Endodermal cell (in vitro differentiated cells): ENCODE measurements around the gene POU6F2. TPM values are rescaled to one million over a fixed set of nuclear protein-coding genes. Genes with fewer than 3 reads are reported as not detected.

Source experiments
- DNase-seq: peaks from one replicate; pipeline ENCODE4 v3.0.0-alpha.2; 2017
- H3K27ac ChIP-seq: 2 replicates; pipeline ENCODE4 v1.5.1; 2013; ENCODE audit warnings: mild to moderate bottlenecking, low read depth, low read length, moderate library complexity
- H3K27me3 ChIP-seq: 2 replicates; pipeline ENCODE4 v1.6.1; 2013; ENCODE audit warnings: mild to moderate bottlenecking, low read length, moderate library complexity; ENCODE audit not compliant: insufficient read depth, control insufficient read depth, poor library complexity, severe bottlenecking
- H3K36me3 ChIP-seq: 2 replicates; pipeline ENCODE4 v1.7.0; 2013; ENCODE audit warnings: mild to moderate bottlenecking, low read length, moderate library complexity; ENCODE audit not compliant: control insufficient read depth, insufficient read depth
- H3K4me1 ChIP-seq: one replicate; pipeline ENCODE4 v1.7.0; 2013; ENCODE audit warnings: low read length; ENCODE audit not compliant: control insufficient read depth, insufficient read depth
- H3K4me3 ChIP-seq: 2 replicates; pipeline ENCODE4 v1.5.1; 2013; ENCODE audit warnings: mild to moderate bottlenecking, low read length, moderate library complexity
- H3K9ac ChIP-seq: 2 replicates; pipeline ENCODE4 v1.6.1; 2013; ENCODE audit warnings: mild to moderate bottlenecking, low read length, moderate library complexity; ENCODE audit not compliant: poor library complexity, severe bottlenecking; ENCODE audit errors: extremely low read depth
- H3K9me3 ChIP-seq: 2 replicates; pipeline ENCODE4 v1.6.1; 2013; ENCODE audit warnings: mild to moderate bottlenecking, low read length, moderate library complexity; ENCODE audit not compliant: control insufficient read depth
- H3K27ac Mint-ChIP-seq: 2 replicates; pipeline ENCODE4 v1.8.0; 2020; ENCODE audit warnings: mixed read lengths
- H3K27me3 Mint-ChIP-seq: 2 replicates; pipeline ENCODE4 v1.8.0; 2021; ENCODE audit warnings: mild to moderate bottlenecking, mixed read lengths; ENCODE audit not compliant: insufficient read depth
- H3K36me3 Mint-ChIP-seq: 2 replicates; pipeline ENCODE4 v1.8.0; 2020; ENCODE audit warnings: low read depth, mixed read lengths
- H3K4me1 Mint-ChIP-seq: 2 replicates; pipeline ENCODE4 v1.8.0; 2020; ENCODE audit warnings: mixed read lengths
- H3K4me3 Mint-ChIP-seq: 2 replicates; pipeline ENCODE4 v1.8.0; 2020; ENCODE audit warnings: mild to moderate bottlenecking, moderate library complexity, mixed read lengths
- H3K9me3 Mint-ChIP-seq: 2 replicates; pipeline ENCODE4 v1.8.0; 2020; ENCODE audit warnings: mild to moderate bottlenecking, mixed read lengths
- WGBS, 2 experiments: methylation state at CpG; one replicate each; pipeline versions ENCODE4 v1.1.5 to v1.1.7; 2013; ENCODE audit warnings: missing lambda C conversion rate in 2 of 2, mixed read lengths in 1 of 2; ENCODE audit not compliant: insufficient coverage in 1 of 2, insufficient read length in 1 of 2; 5-methylcytosine and 5-hydroxymethylcytosine counted together
- total RNA-seq, 2 donors: library from RNA; stranded (reverse); fragmentation: NEBNext Ultra II Directional in 1 of 2; extraction: Animal tissue kit (Norgen Biotek cat#: 25700) in 1 of 2; gene quantifications; 2 replicates in 1 of 2; 3 replicates in 1 of 2; pipeline ENCODE4 v1.2.1, GENCODE V29; 2021
- TF ChIP-seq, protein P1 (sequence below): fragments of 200-600 bp; sonication (generic); conservative IDR thresholded peaks from 2 replicates; pipeline ENCODE4 v1.5.0; 2021; ENCODE audit warnings: antibody characterized with exemption, mild to moderate bottlenecking

Gene POU6F2
- total RNA-seq, 2 donors from 2014 or later = 6.0 to 10.0 TPM

DNA sequence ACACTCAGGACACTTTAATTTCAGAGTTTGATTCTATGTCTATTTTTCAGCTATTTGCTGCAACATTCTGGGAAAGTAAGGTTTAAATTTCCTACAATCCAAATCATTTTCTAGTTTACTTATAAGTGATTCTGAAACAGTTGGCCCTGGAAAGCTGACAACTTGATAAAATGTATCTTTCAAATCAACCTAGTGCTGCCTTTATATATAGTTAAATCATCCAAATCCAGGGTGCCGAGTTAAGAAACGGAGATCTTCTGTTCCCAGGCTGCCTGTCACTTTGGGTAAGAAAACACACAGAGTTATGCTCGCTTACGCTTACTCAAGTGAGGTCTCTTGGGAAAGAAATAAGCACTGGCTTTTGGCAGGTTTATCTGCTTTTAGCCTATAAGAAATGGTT, 175.0 kb downstream of the POU6F2 start:
- H3K36me3 Mint-ChIP-seq = no peaks in the 10 kb centered on the region
- Histone ChIP-seq H3K36me3 (no peaks in the 10 kb centered on the region), H3K27me3 (no peaks in the 10 kb centered on the region), H3K9ac (no peak overlapping the region), H3K4me3 (no peak overlapping the region), H3K27ac (no peak overlapping the region), H3K9me3 (no peaks in the 10 kb centered on the region), H3K4me1 (no peaks in the 10 kb centered on the region)
- no peaks in the 10 kb centered on the region for H3K4me1 Mint-ChIP-seq
- no peak for DNase-seq
- TF ChIP-seq, protein P1, sequence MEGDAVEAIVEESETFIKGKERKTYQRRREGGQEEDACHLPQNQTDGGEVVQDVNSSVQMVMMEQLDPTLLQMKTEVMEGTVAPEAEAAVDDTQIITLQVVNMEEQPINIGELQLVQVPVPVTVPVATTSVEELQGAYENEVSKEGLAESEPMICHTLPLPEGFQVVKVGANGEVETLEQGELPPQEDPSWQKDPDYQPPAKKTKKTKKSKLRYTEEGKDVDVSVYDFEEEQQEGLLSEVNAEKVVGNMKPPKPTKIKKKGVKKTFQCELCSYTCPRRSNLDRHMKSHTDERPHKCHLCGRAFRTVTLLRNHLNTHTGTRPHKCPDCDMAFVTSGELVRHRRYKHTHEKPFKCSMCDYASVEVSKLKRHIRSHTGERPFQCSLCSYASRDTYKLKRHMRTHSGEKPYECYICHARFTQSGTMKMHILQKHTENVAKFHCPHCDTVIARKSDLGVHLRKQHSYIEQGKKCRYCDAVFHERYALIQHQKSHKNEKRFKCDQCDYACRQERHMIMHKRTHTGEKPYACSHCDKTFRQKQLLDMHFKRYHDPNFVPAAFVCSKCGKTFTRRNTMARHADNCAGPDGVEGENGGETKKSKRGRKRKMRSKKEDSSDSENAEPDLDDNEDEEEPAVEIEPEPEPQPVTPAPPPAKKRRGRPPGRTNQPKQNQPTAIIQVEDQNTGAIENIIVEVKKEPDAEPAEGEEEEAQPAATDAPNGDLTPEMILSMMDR = no peak
- H3K27ac Mint-ChIP-seq = no peak overlapping the region
- WGBS, 2 experiments = 91 to 93% methylated on average over 4 of the region's 4 CpGs
- H3K27me3 Mint-ChIP-seq = no peaks in the 10 kb centered on the region
- H3K4me3 Mint-ChIP-seq = no peak overlapping the region
- H3K9me3 Mint-ChIP-seq = no peaks in the 10 kb centered on the region

DNA sequence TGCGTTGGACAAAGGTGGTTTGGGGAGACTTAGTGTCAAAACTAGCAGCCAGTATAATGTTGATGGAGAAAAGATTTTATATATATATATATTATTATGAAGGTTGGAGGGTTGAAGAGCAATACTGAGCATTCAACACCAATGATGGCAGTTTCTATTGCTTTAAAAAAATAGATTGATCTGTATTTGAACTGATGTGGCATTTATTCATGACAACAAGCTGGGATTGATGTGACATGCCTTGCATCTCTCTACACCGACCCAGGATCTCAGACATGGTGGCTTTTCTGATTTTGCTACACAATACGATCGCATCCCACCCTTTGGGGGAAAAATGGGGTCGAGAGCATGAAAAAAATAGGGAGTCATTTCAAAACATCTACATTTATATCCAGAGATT, 175.4 kb downstream of the POU6F2 start:
- H3K4me3 Mint-ChIP-seq = no peak overlapping the region
- H3K36me3 Mint-ChIP-seq = no peaks in the 10 kb centered on the region

DNA sequence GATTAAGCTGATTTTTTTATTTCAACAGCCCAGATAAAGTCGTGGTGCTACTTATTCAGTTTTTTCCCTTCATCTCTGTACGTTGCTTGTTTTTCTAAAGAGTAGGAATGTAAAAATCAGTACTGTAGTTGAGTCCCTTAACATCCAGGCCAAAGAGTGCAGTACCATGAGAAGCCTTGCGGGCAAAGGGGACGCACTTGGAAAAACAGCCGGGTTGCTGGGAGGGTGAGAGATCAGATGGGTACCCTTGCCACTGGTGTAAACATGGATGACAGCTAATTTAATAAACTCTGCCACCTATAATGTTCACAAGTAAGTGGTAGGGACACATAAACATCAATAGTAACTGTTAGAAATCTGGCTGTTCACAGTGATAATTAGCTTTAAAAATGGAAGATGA, 175.9 kb downstream of the POU6F2 start:
- WGBS, 2 experiments = 87 to 91% methylated on average over 2 to 5 of the region's 5 CpGs
- no peaks in the 10 kb centered on the region for H3K9me3 ChIP-seq
- TF ChIP-seq, protein P1 = peak; percentile 60
- H3K27me3 Mint-ChIP-seq = no peaks in the 10 kb centered on the region
- no peak overlapping the region for H3K4me3 Mint-ChIP-seq
- H3K36me3 ChIP-seq = no peaks in the 10 kb centered on the region
- no peak overlapping the region for H3K9ac ChIP-seq
- no peaks in the 10 kb centered on the region for H3K4me1 Mint-ChIP-seq
- H3K4me1 ChIP-seq = no peaks in the 10 kb centered on the region
- H3K27me3 ChIP-seq = no peaks in the 10 kb centered on the region
- no peak overlapping the region for H3K27ac Mint-ChIP-seq
- H3K9me3 Mint-ChIP-seq = no peaks in the 10 kb centered on the region
- H3K27ac ChIP-seq = no peak overlapping the region
- H3K4me3 ChIP-seq = no peak overlapping the region
- H3K36me3 Mint-ChIP-seq = no peaks in the 10 kb centered on the region
- DNase-seq = peak; percentile 59

More for the DNA sequence above, 175.4 kb downstream of the POU6F2 start:
- H3K4me1 Mint-ChIP-seq = no peaks in the 10 kb centered on the region
- H3K36me3 ChIP-seq = no peaks in the 10 kb centered on the region
- H3K9ac ChIP-seq = no peak overlapping the region
- H3K27me3 ChIP-seq = no peaks in the 10 kb centered on the region
- 96 to 98% methylated on average over 4 to 5 of the region's 5 CpGs for WGBS, 2 experiments
- no peaks in the 10 kb centered on the region for H3K9me3 ChIP-seq
- DNase-seq = no peak
- TF ChIP-seq, protein P1 = no peak
- no peaks in the 10 kb centered on the region for H3K4me1 ChIP-seq
- no peak overlapping the region for H3K27ac ChIP-seq
- H3K27me3 Mint-ChIP-seq = no peaks in the 10 kb centered on the region
- no peaks in the 10 kb centered on the region for H3K9me3 Mint-ChIP-seq
- H3K27ac Mint-ChIP-seq = no peak overlapping the region
- no peak overlapping the region for H3K4me3 ChIP-seq
